Right lobe of liver (tissue), 4 donors: ENCODE data around the gene APBA2.

Source experiments
- POLR2A ChIP-seq: fragments of 450-650 bp; IDR thresholded peaks from one replicate; pipeline ENCODE4 v1.6.1; 2017; ENCODE audit warnings: antibody characterized with exemption, mild to moderate bottlenecking
- TF ChIP-seq, protein P1 (sequence below), 4 donors: fragments of 200-600 bp in 3 of 4; fragments of 450-650 bp in 1 of 4; IDR thresholded peaks; one replicate each; pipeline versions ENCODE4 v1.5.1 to v1.8.0; 2016 to 2022; ENCODE audit warnings: antibody characterized with exemption in 4 of 4, mild to moderate bottlenecking in 2 of 4
- donor health status: DM: no; HTN: no; CAD: no.
- donor health status: DM: no; HTN: no; CAD: no.
- donor health status: DM: no; HTN: yes; CAD: no.

DNA sequence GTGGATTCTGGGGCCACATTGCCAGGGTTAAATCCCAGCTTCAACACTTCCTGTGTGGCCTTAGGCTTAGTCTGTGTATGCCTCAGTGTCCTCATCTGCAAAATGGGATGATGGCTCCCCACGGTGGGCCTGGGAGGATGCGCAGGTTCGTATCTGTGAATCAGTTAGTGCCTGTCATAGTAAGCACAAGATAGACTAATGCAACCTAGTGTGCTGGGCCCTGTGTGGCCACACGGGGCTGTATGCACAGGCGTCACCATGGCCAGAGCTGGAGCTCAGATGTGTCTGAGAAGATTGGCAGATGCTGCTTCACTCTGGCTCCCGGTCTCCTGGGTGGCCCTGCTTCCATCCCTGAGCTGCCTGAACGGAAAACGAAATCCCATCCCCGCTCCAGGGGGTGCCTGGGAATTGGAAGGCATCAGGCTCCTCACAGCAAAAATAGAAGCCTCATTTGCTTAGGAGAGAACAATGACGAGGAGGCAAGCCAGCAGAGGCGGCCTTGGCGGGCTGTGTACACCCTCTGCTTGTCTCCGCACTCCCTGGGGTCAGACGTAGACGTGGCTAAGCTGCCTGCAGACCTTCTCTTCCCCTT, 103.6 kb downstream of the APBA2 start:
- TF ChIP-seq, protein P1, sequence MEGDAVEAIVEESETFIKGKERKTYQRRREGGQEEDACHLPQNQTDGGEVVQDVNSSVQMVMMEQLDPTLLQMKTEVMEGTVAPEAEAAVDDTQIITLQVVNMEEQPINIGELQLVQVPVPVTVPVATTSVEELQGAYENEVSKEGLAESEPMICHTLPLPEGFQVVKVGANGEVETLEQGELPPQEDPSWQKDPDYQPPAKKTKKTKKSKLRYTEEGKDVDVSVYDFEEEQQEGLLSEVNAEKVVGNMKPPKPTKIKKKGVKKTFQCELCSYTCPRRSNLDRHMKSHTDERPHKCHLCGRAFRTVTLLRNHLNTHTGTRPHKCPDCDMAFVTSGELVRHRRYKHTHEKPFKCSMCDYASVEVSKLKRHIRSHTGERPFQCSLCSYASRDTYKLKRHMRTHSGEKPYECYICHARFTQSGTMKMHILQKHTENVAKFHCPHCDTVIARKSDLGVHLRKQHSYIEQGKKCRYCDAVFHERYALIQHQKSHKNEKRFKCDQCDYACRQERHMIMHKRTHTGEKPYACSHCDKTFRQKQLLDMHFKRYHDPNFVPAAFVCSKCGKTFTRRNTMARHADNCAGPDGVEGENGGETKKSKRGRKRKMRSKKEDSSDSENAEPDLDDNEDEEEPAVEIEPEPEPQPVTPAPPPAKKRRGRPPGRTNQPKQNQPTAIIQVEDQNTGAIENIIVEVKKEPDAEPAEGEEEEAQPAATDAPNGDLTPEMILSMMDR (IDR thresholded peaks at IDR 0.05): no peak
- no peak for TF ChIP-seq POLR2A
